GM03348 (cell line): ENCODE data around the gene SORD.
"Not testable (repeated sequence)": the region's sequence is repeated elsewhere in the genome, so short reads cannot be mapped to it uniquely, and the experiment has no call there.

Experiments used
- DNase-seq: peaks from one replicate; pipeline ENCODE4 v3.0.0; 2012; ENCODE audit warnings: low spot score

The SORD gene

GRCh38 chr15:45097466-45097865 is 74.5 kb downstream of the SORD start:
- no peak for DNase-seq

DNA sequence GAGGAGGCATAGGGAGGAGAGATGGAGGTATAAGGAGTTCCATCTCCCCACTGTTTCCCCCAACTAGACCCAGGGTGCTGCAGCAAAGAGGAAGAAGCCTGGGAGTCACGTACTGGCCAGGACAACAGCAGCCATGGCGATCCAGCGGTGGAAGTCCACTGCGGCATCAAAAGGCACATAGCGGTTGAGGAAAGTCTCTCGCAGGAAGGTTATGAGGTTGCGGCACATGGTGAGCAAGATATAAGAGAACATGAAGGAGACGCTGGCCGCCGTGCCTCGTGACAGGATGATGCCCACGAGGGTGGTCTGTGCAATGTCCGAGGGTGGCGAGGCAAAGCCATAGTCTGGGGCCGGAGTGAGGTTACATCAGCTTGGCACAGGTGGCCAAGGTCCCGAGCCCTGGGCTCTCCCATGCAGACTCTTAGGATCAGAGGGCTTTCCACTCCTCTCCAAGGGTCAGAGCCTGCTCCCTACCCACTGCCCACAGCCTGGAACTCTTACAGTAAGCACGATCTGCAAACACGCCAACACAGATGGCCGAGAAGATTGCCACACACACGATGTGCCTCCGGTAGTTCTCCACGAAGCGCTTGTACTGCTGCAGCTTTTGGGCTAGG is 76.7 kb downstream of the SORD start:
- DNase-seq, result no peak

DNA sequence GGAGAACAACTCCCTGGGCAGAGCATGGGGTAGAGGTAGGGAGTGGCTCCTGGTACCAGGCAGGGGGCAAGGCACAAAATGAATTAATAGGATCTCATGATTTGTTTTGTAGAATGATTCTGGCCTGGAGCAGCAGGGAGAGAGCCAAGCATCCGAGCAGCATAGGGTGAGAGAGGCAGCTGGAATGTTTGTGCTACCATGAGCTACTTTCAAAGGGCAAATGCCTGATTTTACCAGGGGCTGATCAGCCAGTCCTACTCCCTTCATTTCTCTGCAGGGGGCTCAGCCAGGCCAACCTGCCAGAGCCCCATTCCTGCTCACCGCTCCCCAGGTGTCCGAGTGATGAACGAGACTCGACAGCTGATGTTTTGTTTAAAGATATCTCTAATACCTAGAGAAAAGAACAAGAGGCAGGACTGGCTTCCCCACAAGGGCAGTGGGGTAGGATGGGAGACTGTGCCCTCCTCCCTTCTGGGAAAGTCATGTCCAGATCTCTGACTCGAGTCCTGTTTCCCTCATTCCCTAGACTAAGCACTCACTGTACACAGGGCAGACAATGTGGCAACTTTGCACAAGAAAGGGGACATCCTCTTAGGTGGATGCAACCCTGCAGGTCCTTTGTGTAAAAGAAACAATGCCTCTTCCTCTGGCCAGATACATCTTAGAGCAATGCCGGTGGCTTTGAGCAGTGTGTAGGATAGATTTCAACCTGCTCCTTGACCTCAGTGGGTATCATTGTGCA is 78.1 kb downstream of the SORD start:
- DNase-seq, result no peak

DNA sequence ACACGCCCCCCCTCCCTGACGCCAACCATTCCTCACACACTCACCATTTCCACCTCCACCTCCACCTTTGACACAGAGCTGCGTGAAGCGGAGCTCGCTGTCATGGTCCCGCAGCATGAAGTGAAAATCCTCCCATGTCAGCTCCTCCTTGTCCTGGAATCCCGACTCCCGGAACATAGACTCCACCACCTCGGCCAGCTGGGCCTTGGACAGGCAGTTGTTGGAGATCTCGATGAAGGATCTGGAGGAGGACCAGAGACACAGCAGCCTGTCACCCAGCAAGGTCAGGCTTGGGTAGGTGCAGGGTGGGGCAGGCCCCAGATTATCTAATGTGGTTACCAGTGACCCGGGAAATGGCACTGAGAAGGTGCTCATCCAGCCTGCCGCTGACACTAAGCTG is 78.8 kb downstream of the SORD start:
- DNase-seq, result no peak

GRCh38 chr15:45102226-45102625 is 79.2 kb downstream of the SORD start:
- no peak for DNase-seq

GRCh38 chr15:45104170-45104569 is 81.2 kb downstream of the SORD start:
- not testable (repeated sequence) for DNase-seq

DNA sequence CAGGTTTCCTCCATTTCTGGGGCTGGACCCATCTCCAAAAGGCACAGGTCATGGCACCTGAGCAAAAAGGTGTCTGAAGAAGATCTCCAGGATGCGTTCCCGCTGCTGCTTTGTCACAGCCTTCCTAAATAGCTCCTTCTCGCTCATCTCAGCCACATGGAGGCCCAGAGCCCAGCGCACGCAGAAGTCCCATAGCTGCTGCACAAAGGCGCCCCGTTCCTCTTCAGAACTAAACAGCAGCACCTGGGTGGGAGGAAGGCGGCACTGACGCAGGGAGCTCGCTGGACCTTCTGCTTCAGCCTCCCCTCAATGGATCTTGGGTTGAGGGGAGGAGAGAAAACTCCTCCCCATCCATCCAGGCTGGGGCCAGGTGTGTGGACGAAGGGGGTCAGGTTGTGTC is 82.6 kb downstream of the SORD start:
- DNase-seq, result no peak

GRCh38 chr15:45106002-45106790 is 83.2 kb downstream of the SORD start:
- DNase-seq, result no peak

- no peak for DNase-seq
Measured at GRCh38 chr15:45107941-45108630, 85.1 kb downstream of the SORD start.

DNA sequence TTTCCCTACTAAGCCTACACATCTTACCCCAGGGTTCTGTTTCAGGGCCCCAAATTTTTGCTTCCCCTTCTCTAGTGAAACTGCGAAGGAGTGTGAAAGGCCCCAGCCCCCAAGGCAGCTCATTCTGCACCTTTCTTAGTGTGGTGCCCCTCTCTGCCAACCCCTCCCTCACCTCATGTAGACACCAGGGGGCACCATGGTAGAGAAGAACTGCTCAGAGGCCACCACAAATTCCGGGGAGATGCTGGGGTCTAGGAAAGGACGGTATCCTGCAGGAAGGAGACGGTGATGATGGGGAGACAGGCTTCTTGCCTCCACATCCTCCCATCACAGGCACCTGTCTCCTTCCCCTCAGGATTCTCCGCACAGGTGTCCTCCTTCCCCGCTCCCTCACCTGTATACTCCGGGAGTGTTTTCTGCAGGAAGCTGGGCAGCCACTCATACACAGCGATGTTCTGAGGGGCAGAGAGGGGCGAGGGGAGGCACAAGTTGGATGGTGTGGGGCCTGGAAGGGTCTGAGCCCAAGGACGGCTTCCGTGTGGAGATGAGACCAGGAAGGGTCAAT is 87.3 kb downstream of the SORD start:
- DNase-seq, result no peak

- no peak for DNase-seq
Measured at GRCh38 chr15:45111390-45112142, 88.6 kb downstream of the SORD start.

DNA sequence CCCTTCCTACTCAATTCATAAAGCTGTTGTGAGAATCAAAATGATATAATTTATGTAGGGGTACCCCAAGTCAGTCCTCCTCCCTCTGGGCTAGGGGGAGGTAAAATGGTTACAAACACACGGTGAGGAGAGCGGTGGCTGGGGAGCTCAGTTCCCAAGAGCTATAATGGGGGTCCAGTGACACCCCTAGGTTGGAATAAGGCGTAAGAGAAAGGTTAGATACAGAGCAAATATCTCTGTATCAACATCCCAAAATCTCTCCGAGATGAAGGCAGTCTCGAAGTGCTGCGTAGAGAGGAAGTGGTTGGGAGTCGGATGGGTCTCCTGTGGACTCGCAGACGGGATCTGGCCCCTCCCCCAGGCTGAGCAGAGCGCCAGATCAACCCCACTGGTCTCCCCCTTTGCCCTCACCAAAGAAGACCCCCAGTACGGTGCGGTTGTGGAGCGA is 89.2 kb downstream of the SORD start:
- no peak for DNase-seq

DNA sequence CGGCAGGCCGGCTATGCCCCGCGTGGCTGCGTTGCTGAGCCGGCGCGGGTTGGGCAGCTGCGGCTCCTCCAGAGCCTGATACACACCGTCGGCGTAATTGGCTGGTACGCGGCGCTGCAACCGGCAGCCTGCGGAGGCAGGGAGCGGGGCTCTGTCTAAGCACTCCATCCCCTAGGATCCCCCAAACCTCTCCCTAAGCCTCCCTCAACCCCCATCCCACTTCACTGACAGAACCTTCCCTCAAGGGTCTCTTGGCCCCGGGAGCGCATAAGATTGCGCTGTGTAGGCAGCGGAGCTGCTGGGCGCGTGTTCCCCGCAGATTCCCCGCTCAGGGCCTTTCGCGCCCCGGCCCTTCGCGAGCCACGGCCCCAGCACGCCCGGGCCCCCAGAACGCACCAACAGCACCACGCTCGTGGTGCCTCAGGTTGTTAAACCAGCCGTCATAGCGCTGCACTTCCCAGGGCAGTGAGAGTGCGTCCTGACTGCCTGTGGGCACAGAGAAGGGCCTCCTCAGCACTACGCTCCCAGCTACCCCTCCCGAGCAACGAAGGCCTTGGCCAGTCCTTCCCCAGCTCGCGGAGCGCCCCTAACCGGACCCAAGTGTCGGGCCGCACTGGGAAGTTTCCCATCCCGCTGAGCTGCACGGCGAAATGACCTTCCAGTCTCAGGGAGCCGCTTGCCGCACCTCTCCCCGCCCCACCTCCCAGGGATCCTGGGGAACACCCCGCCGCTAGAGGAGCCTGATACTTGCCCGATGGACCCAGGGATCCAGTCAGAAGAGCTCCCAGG is 89.8 kb downstream of the SORD start:
- DNase-seq, result no peak

- DNase-seq, result no peak
Measured at GRCh38 chr15:45113380-45113990, 90.5 kb downstream of the SORD start.

DNA sequence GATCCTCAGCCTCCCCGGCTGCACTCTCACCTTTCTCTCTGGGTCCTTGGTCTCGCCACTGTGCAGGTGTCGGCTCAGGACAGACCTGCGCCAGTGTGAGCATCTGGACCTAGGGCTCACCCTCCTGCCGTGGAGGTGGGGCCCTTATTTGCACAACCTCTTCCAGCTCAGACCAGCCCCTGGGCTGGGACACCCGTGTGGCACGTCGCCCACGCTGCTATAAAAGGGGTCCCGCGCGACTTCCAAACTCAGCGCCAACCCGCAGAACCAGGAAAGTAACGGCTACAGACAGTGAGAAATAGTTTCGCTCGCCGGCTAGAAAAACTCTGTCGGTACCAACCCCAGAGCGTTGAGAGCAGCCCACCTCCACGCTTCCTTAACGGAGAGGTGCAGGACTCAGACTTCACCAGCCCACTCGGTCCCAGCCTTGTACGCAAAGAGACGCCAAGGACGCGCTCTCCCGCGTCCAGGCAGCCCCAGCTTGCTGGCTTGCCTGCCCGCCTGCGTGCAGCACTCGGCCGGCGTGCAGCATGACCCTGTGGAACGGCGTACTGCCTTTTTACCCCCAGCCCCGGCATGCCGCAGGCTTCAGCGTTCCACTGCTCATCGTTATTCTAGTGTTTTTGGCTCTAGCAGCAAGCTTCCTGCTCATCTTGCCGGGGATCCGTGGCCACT is 91.2 kb downstream of the SORD start, which contains the start of the genes DUOX2 and DUOXA2:
TSS of gene DUOX2 (minus strand) at position 97 of the 675 bp plus-strand sequence. CDS start 761 bp downstream, outside the sequence.
TSS of gene DUOXA2 (plus strand) at position 251 of the 675 bp plus-strand sequence. CDS start at position 531, 280 bp downstream.
- peak; percentile 35 for DNase-seq

GRCh38 chr15:45114751-45115085 is 91.7 kb downstream of the SORD start:
- no peak for DNase-seq

GRCh38 chr15:45115312-45115820 is 92.4 kb downstream of the SORD start:
- no peak for DNase-seq

DNA sequence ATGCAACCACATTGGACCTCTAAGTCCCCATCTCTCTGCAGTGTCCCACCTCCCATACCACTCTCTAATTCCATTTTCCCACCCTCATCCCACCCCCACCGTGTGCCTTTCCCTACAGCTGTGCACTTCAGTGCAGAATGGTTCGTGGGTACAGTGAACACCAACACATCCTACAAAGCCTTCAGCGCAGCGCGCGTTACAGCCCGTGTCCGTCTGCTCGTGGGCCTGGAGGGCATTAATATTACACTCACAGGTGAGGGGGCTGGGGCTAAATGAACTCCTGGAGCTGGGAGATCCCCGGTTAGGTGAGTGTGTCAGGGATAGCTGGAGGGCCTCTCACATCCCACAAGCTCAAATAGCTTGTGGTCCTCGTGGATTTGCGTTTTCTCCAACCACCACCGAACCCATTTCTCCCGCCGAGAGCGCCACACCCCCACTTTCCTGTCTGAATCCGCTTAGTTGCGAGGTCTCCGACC is 93.0 kb downstream of the SORD start:
- no peak for DNase-seq
